Esophagus squamous epithelium (tissue), 5 donors: ENCODE results near the gene RPRML. TPM values are rescaled to one million over a fixed set of nuclear protein-coding genes. Genes with fewer than 3 reads are reported as not detected.

Experiments used
- DNase-seq: peaks from one replicate; lab custom pipeline; 2025; lab: John Stamatoyannopoulos, UW
- H3K27ac ChIP-seq, 4 donors: fragments of 200-600 bp; sonication (generic); one replicate each; pipeline ENCODE4 v1.5.1; 2016 to 2019; ENCODE audit warnings: mild to moderate bottlenecking in 1 of 4
- H3K27me3 ChIP-seq, 4 donors: fragments of 200-600 bp; sonication (generic); 1 replicate in 3 of 4; 2 replicates in 1 of 4; pipeline versions ENCODE4 v1.5.1 to v1.6.0; 2017 to 2021; ENCODE audit warnings: antibody characterized with exemption in 1 of 4
- H3K36me3 ChIP-seq, 3 donors: fragments of 200-600 bp; sonication (generic); one replicate each; pipeline ENCODE4 v1.5.1; 2016 to 2019
- H3K4me1 ChIP-seq, 3 donors: fragments of 200-600 bp; sonication (generic); one replicate each; pipeline ENCODE4 v1.5.1; 2017 to 2019
- H3K4me3 ChIP-seq, 4 donors: fragments of 200-600 bp; sonication (generic); 1 replicate in 3 of 4; 2 replicates in 1 of 4; pipeline ENCODE4 v1.5.1; 2016 to 2019; ENCODE audit warnings: mild to moderate bottlenecking in 2 of 4, moderate library complexity in 1 of 4
- H3K9me3 ChIP-seq, 3 donors: fragments of 200-600 bp; sonication (generic); one replicate each; pipeline ENCODE4 v1.5.1; 2016 to 2019
- CTCF ChIP-seq, 6 experiments: fragments of 450-650 bp in 4 of 6; fragments of 200-600 bp in 2 of 6; sonication (generic) in 2 of 6; IDR thresholded peaks; one replicate each; pipeline ENCODE4 v1.5.1; 2016 to 2019; ENCODE audit warnings: antibody characterized with exemption in 6 of 6, mild to moderate bottlenecking in 4 of 6, moderate library complexity in 4 of 6
- POLR2A ChIP-seq, 4 donors: fragments of 450-650 bp; IDR thresholded peaks; one replicate each; pipeline ENCODE4 v1.6.1; 2017; ENCODE audit warnings: antibody characterized with exemption in 4 of 4, mild to moderate bottlenecking in 4 of 4, moderate library complexity in 3 of 4
- WGBS, 2 donors: methylation state at CpG; one replicate each; pipeline ENCODE4 v1.1.5; 2018; 5-methylcytosine and 5-hydroxymethylcytosine counted together
- intact Hi-C: fragments of 100-400 bp; cut with DNase I; formaldehyde crosslinking; loops from one replicate; pipeline ENCODE4 v1.15.0; 2022
- small RNA-seq, 4 donors: library from RNA; depleted of rRNA; stranded (forward); fragments of <200 nt; gene quantifications; one replicate each; pipeline ENCODE3, GENCODE V24; 2016
- total RNA-seq, 4 donors: library from RNA; depleted of rRNA; stranded (reverse); fragments of >200 nt; gene quantifications; one replicate each; pipeline ENCODE4 v1.1.0, GENCODE V29; 2016
- donor health status: DM: yes; HTN: yes; CAD: no.

RPRML gene
- total RNA-seq, 4 donors from 2014 or later = 0.57 to 1.3 TPM; not detected in 2

GRCh38 chr17:46931596-46931995 is 47.5 kb downstream of the RPRML start:
- no peak for DNase-seq
- no peak overlapping the region for H3K4me3 ChIP-seq
- no peaks in the 10 kb centered on the region for H3K27me3 ChIP-seq
- intact Hi-C loops = no loop called here
- TF ChIP-seq POLR2A (IDR thresholded peaks at IDR 0.05) = no peak
- TF ChIP-seq CTCF (IDR thresholded peaks at IDR 0.05) = no peak
- H3K36me3 ChIP-seq = peaks cover 26 to 76% (median 37%) of the 10 kb centered on the region in 3 donors
- peaks cover 0 to 25% (median 0%) of the 10 kb centered on the region in 3 donors for H3K4me1 ChIP-seq
- no peaks in the 10 kb centered on the region for H3K9me3 ChIP-seq
- WGBS, 2 donors = 86 to 92% methylated on average over 4 of the region's 4 CpGs
- no peak overlapping the region for H3K27ac ChIP-seq

DNA sequence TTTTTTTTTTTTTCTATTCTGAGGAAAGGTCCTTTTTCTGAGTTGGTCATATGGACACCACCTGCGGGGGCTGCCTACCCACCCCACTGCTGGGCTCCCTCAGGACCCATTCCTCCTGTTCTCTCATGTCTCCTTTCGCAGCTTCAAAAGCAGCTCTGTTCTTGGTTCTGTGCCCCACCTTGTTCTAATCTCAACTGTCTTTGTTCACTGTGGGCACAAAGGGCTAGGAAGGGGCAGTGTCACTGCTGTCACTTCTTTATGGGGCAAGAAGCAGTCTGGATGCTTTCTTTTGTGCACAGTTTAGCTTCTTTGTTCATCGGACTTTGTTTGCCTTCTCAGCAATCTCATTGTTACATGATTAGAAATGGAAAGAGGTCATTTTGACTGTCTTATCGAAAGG is 49.0 kb downstream of the RPRML start:
- intact Hi-C loops = no loop called here
- peaks cover 21 to 61% (median 37%) of the 10 kb centered on the region in 3 donors for H3K36me3 ChIP-seq
- peaks cover 0 to 40% (median 6%) of the 10 kb centered on the region in 3 donors for H3K4me1 ChIP-seq

GRCh38 chr17:46929413-46929812 is 49.6 kb downstream of the RPRML start:
- Histone ChIP-seq H3K9me3 (no peaks in the 10 kb centered on the region), H3K27me3 (no peaks in the 10 kb centered on the region), H3K4me1 (peaks cover 0 to 47% (median 10%) of the 10 kb centered on the region in 3 donors), H3K27ac (no peak overlapping the region), H3K4me3 (no peak overlapping the region), H3K36me3 (peaks cover 21 to 55% (median 31%) of the 10 kb centered on the region in 3 donors)
- TF ChIP-seq CTCF (IDR thresholded peaks at IDR 0.05) (no peak), POLR2A (IDR thresholded peaks at IDR 0.05) (no peak)
- 48 to 63% methylated on average over 6 of the region's 6 CpGs for WGBS, 2 donors
- intact Hi-C loops = no loop called here
- DNase-seq = no peak

More for the DNA sequence above, 49.0 kb downstream of the RPRML start:
- H3K4me3 ChIP-seq = no peak overlapping the region
- H3K27me3 ChIP-seq = no peaks in the 10 kb centered on the region
- H3K27ac ChIP-seq = no peak overlapping the region
- H3K9me3 ChIP-seq = no peaks in the 10 kb centered on the region
- TF ChIP-seq CTCF (IDR thresholded peaks at IDR 0.05) (no peak), POLR2A (IDR thresholded peaks at IDR 0.05) (no peak)
- WGBS, 2 donors = 84 to 92% methylated on average over 4 of the region's 4 CpGs
- DNase-seq = no peak

- 77 to 84% methylated on average over 10 of the region's 10 CpGs for WGBS, 2 donors
- no peak for DNase-seq
Measured at GRCh38 chr17:46928467-46929261, 50.4 kb downstream of the RPRML start.

More at GRCh38 chr17:46928467-46929261, 50.4 kb downstream of the RPRML start:
- H3K27ac ChIP-seq = no peak overlapping the region
- H3K4me1 ChIP-seq = peaks cover 7 to 54% (median 18%) of the 10 kb centered on the region in 3 donors
- intact Hi-C loops = no loop called here
- H3K9me3 ChIP-seq = no peaks in the 10 kb centered on the region
- no peaks in the 10 kb centered on the region for H3K27me3 ChIP-seq
- no peak for TF ChIP-seq POLR2A (IDR thresholded peaks at IDR 0.05)
- TF ChIP-seq CTCF (IDR thresholded peaks at IDR 0.05) = no peak
- H3K4me3 ChIP-seq = no peak overlapping the region
- peaks cover 21 to 47% (median 23%) of the 10 kb centered on the region in 3 donors for H3K36me3 ChIP-seq

Small RNAs within 50 kb of the gene (small RNA-seq; reads per million reads assigned to genes)
- 0 to 0.85 (median 0.24) reads per million in 4 donors for gene MIR5089

Other genes with a start within 250 kb of the RPRML start
- gene WNT3, start 160.6 kb downstream of the RPRML start, total RNA-seq = 1 to 10 TPM in 3 of 4 donors, under 1 TPM in 1; 0.49 to 3.5 (median 2.2) TPM
- under 1 TPM in 2 of 4 donors, not detected in 2; 0.19 to 0.26 TPM for gene WNT9B, start 127.7 kb downstream of the RPRML start, total RNA-seq
- 10 to 100 TPM; 20.3 to 37.8 (median 24.7) TPM for gene GOSR2, start 56.1 kb downstream of the RPRML start, total RNA-seq
- gene CDC27, start 210.0 kb upstream of the RPRML start, total RNA-seq = 10 to 100 TPM; 26.4 to 45.9 (median 38.3) TPM
- gene MYL4, start 230.1 kb upstream of the RPRML start, total RNA-seq = not detected